H9 (cell line): ENCODE measurements around the gene SLC38A3. TPM values are rescaled to one million over a fixed set of nuclear protein-coding genes. Genes with fewer than 3 reads are reported as not detected.

Experiments used
- DNase-seq: peaks from one replicate; pipeline ENCODE4 v3.0.0-alpha.2; 2017
- H2AFZ ChIP-seq: one replicate; pipeline ENCODE4 v1.6.1; 2013; ENCODE audit warnings: mild to moderate bottlenecking, low read length, control low read depth, moderate library complexity
- H2AK5ac ChIP-seq: 2 replicates; pipeline ENCODE4 v1.6.1; 2013; ENCODE audit warnings: low read length, control low read depth, mixed read lengths; ENCODE audit not compliant: insufficient read length
- H2BK120ac ChIP-seq: one replicate; pipeline ENCODE4 v1.6.1; 2013; ENCODE audit warnings: low read depth, mild to moderate bottlenecking, low read length, control low read depth, inconsistent platforms; ENCODE audit not compliant: poor library complexity, severe bottlenecking
- H2BK12ac ChIP-seq: 2 replicates; pipeline ENCODE4 v1.6.1; 2013; ENCODE audit warnings: low read length, control low read depth, mixed read lengths, low read depth; ENCODE audit not compliant: insufficient read length
- H2BK15ac ChIP-seq: 2 replicates; pipeline ENCODE4 v1.6.1; 2013; ENCODE audit warnings: low read depth, low read length, control low read depth
- H2BK20ac ChIP-seq: one replicate; pipeline ENCODE4 v1.6.1; 2013; ENCODE audit warnings: low read depth, mild to moderate bottlenecking, low read length, control low read depth, inconsistent platforms; ENCODE audit not compliant: poor library complexity, severe bottlenecking
- H2BK5ac ChIP-seq: 2 replicates; pipeline ENCODE4 v1.6.1; 2013; ENCODE audit warnings: low read length, control low read depth, mixed read lengths; ENCODE audit not compliant: insufficient read length
- H3K14ac ChIP-seq: 2 replicates; pipeline ENCODE4 v1.6.1; 2013; ENCODE audit warnings: low read length, control low read depth; ENCODE audit not compliant: insufficient read depth
- H3K18ac ChIP-seq: 2 replicates; pipeline ENCODE4 v1.6.1; 2013; ENCODE audit warnings: low read depth, mild to moderate bottlenecking, mixed read lengths, low read length, control low read depth; ENCODE audit not compliant: insufficient read length
- H3K23ac ChIP-seq: 2 replicates; pipeline ENCODE4 v1.6.1; 2013; ENCODE audit warnings: low read length, control low read depth, mixed read lengths, low read depth; ENCODE audit not compliant: insufficient read length
- H3K23me2 ChIP-seq: 2 replicates; pipeline ENCODE4 v1.6.1; 2013; ENCODE audit warnings: low read depth, mild to moderate bottlenecking, mixed read lengths, low read length, control low read depth; ENCODE audit not compliant: insufficient read length, poor library complexity, severe bottlenecking
- H3K27ac ChIP-seq: 2 replicates; pipeline ENCODE4 v1.5.1; 2013; ENCODE audit warnings: low read length, control low read depth, mixed read lengths, low read depth; ENCODE audit not compliant: insufficient read length
- H3K27me3 ChIP-seq: 2 replicates; pipeline ENCODE4 v1.6.1; 2013; ENCODE audit warnings: low read length, control low read depth, inconsistent platforms; ENCODE audit not compliant: insufficient read depth
- H3K4ac ChIP-seq: 2 replicates; pipeline ENCODE4 v1.6.1; 2013; ENCODE audit warnings: low read depth, mild to moderate bottlenecking, control low read depth, inconsistent platforms, low read length, moderate library complexity
- H3K4me1 ChIP-seq: 2 replicates; pipeline ENCODE4 v1.6.1; 2013; ENCODE audit warnings: low read length, control low read depth, inconsistent platforms; ENCODE audit not compliant: insufficient read depth
- H3K4me2 ChIP-seq: 2 replicates; pipeline ENCODE4 v1.6.1; 2013; ENCODE audit warnings: low read length, control low read depth, mixed read lengths; ENCODE audit not compliant: insufficient read length, insufficient read depth
- H3K56ac ChIP-seq: 2 replicates; pipeline ENCODE4 v1.6.1; 2013; ENCODE audit warnings: low read depth, mild to moderate bottlenecking, mixed read lengths, low read length, control low read depth; ENCODE audit not compliant: insufficient read length
- H3K79me1 ChIP-seq: 2 replicates; pipeline ENCODE4 v1.6.1; 2013; ENCODE audit warnings: low read depth, mild to moderate bottlenecking, moderate library complexity, low read length, control low read depth, inconsistent platforms; ENCODE audit not compliant: insufficient read depth, poor library complexity, severe bottlenecking
- H3K79me2 ChIP-seq: 2 replicates; pipeline ENCODE4 v1.6.1; 2013; ENCODE audit warnings: low read length, control low read depth, inconsistent platforms; ENCODE audit not compliant: insufficient read depth
- H3K9ac ChIP-seq: 2 replicates; pipeline ENCODE4 v1.6.1; 2013; ENCODE audit warnings: low read length, control low read depth, mixed read lengths; ENCODE audit not compliant: insufficient read length; ENCODE audit errors: extremely low read depth
- H3K9me3 ChIP-seq: one replicate; pipeline ENCODE4 v1.6.1; 2013; ENCODE audit warnings: low read depth, low read length, inconsistent platforms; ENCODE audit not compliant: control insufficient read depth
- H3T11ph ChIP-seq: one replicate; pipeline ENCODE4 v1.6.1; 2013; ENCODE audit warnings: mild to moderate bottlenecking, low read length, control low read depth, inconsistent platforms
- H4K20me1 ChIP-seq: one replicate; pipeline ENCODE4 v1.6.1; 2013; ENCODE audit not compliant: control insufficient read depth, insufficient read length, insufficient read depth
- H4K5ac ChIP-seq: 2 replicates; pipeline ENCODE4 v1.6.1; 2013; ENCODE audit warnings: low read depth, mild to moderate bottlenecking, mixed read lengths, low read length, control low read depth; ENCODE audit not compliant: insufficient read length
- H4K8ac ChIP-seq: replicated peaks from 2 replicates; pipeline ENCODE4 v1.6.1; 2013; ENCODE audit warnings: low read length, control low read depth, mixed read lengths, low read depth; ENCODE audit not compliant: insufficient read length
- H4K91ac ChIP-seq: 2 replicates; pipeline ENCODE4 v1.6.1; 2013; ENCODE audit warnings: low read depth, mild to moderate bottlenecking, moderate library complexity, mixed read lengths, low read length, control low read depth; ENCODE audit not compliant: insufficient read length
- H3K27ac Mint-ChIP-seq, 3 experiments: 2 replicates in 2 of 3; 3 replicates in 1 of 3; pipeline ENCODE4 v1.8.0; 2020 to 2021; ENCODE audit warnings: mixed read lengths in 3 of 3, mild to moderate bottlenecking in 1 of 3, moderate library complexity in 1 of 3
- H3K27me3 Mint-ChIP-seq: 2 replicates; pipeline ENCODE4 v1.8.0; 2021; ENCODE audit warnings: low read depth, mild to moderate bottlenecking, moderate library complexity, mixed read lengths
- H3K36me3 Mint-ChIP-seq, 3 experiments: 2 replicates in 2 of 3; 3 replicates in 1 of 3; pipeline ENCODE4 v1.8.0; 2020 to 2021; ENCODE audit warnings: low read depth in 3 of 3, mixed read lengths in 3 of 3; ENCODE audit not compliant: insufficient read depth in 1 of 3
- H3K4me1 Mint-ChIP-seq, 2 experiments: 2 replicates each; pipeline ENCODE4 v1.8.0; 2020; ENCODE audit warnings: mixed read lengths in 2 of 2
- H3K4me3 Mint-ChIP-seq, 2 experiments: 2 replicates in 1 of 2; 3 replicates in 1 of 2; pipeline ENCODE4 v1.8.0; 2020 to 2021; ENCODE audit warnings: mild to moderate bottlenecking in 2 of 2, mixed read lengths in 2 of 2, moderate library complexity in 1 of 2
- H3K9me3 Mint-ChIP-seq, 2 experiments: 2 replicates in 1 of 2; 3 replicates in 1 of 2; pipeline ENCODE4 v1.8.0; 2020; ENCODE audit warnings: mild to moderate bottlenecking in 2 of 2, mixed read lengths in 2 of 2, moderate library complexity in 1 of 2
- CTCF ChIP-seq: fragments of 200-600 bp; sonication (generic); conservative IDR thresholded peaks from 3 replicates; pipeline ENCODE4 v1.8.0; 2021; ENCODE audit warnings: antibody characterized with exemption, mild to moderate bottlenecking
- WGBS: extraction: QIAGEN DNeasy Blood & Tissue Kit; methylation state at CpG from one replicate; pipeline ENCODE4 v1.1.7; 2013; ENCODE audit warnings: missing lambda C conversion rate, low lambda C conversion rate, mixed read lengths; ENCODE audit not compliant: insufficient read length; ENCODE audit errors: extremely low coverage; 5-methylcytosine and 5-hydroxymethylcytosine counted together
- total RNA-seq: library from RNA; stranded (reverse); gene quantifications from 2 replicates; pipeline ENCODE4 v1.2.1, GENCODE V29; 2021

Gene SLC38A3
- total RNA-seq, 1 experiment from 2014 or later = 1.4 TPM

DNA sequence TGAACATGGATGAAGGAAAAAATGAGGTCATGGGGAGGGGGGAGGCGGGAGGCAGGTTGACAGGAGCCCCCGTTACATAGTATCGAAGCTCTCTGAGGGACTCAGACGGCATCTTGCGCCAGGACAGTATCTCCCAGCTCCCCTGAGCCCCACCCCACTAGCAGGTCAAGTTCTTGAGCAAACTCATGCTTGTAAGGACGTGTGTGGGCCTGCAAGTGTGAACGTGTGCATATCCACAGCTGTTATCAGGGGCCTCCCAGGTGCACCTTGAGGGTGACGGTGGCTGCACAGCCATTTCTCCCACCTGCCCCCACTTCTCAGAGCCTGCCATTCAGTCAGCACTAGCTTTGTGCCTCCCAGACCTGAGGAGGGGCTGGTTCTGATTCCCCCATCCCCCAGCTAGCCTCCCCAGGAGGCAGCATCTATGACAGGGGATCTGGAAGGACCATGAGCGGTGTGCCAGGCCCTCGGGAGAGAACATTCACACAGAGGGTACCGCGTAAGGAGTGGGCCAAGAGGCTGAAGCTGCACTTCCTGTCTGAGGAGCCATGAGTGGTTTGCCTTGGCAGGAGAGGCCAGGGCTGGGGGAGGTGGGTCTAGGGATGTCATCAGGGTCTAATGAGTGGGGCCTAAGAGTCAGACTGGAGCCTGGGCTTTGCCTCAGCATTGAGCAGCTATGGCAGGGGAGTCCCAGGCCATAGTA, 47.1 kb upstream of the SLC38A3 start:
- Histone ChIP-seq H3K27me3 (peaks cover 7% of the 10 kb centered on the region; the same call in 1 of the 2 replicates), H3K9ac (no peak overlapping the region), H3T11ph (no peak overlapping the region), H4K91ac (no peak overlapping the region), H3K79me2 (no peaks in the 10 kb centered on the region), H3K18ac (no peak overlapping the region), H3K79me1 (peaks cover 2% of the 10 kb centered on the region), H4K5ac (no peak overlapping the region), H4K20me1 (no peaks in the 10 kb centered on the region), H3K4ac (no peak overlapping the region), H3K4me2 (peak overlapping the region; percentile 48), H2BK20ac (no peak overlapping the region), H2AFZ (no peak overlapping the region), H2BK12ac (no peak overlapping the region), H3K9me3 (no peaks in the 10 kb centered on the region), H3K4me1 (no peaks in the 10 kb centered on the region; the same call in none of the 2 replicates), H4K8ac (no peak overlapping the region), H2BK120ac (no peak overlapping the region), H3K56ac (no peak overlapping the region), H2BK15ac (no peak overlapping the region), H2BK5ac (no peak overlapping the region), H3K14ac (no peak overlapping the region), H3K23me2 (peaks cover 15% of the 10 kb centered on the region), H3K27ac (no peak overlapping the region), H2AK5ac (no peak overlapping the region), H3K23ac (no peak overlapping the region)
- no peak for DNase-seq
- Mint-ChIP-seq H3K9me3 (no peaks in the 10 kb centered on the region), H3K4me1 (peaks cover 38 to 48% of the 10 kb centered on the region in 2 experiments), H3K36me3 (peaks cover 17 to 27% (median 19%) of the 10 kb centered on the region in 3 experiments), H3K27me3 (peaks cover 22% of the 10 kb centered on the region), H3K4me3 (peak overlapping the region; percentile 85 to 97; a peak in 3 of 5 replicates), H3K27ac (peak overlapping the region in 1 of 3 experiments; percentile 59; a peak in 3 of 7 replicates)
- TF ChIP-seq CTCF = no peak
- WGBS = no CpG with 5 or more reads among the region's 12 CpGs
